Stimulated activated CD8-positive, alpha-beta memory T cell treated with anti-CD3 and anti-CD28 coated beads, Interleukin-7, amount 100 ng/mL, for 4 hours (primary cell): Measurements from ENCODE around the gene OGFRL1.

Experiments
- DNase-seq, 2 donors: peaks; one replicate each; pipeline ENCODE4 v3.0.0-alpha.2; 2020; ENCODE audit warnings: low read depth in 2 of 2

Gene OGFRL1

GRCh38 chr6:71287038-71287437, 1.6 kb upstream of the OGFRL1 start:
- DNase-seq, result no peak

- DNase-seq, result no peak
These were observed 734 bp upstream of the OGFRL1 start for GRCh38 chr6:71287926-71288227.

- peak in 1 of 2 donors; percentile 10 for DNase-seq
These were observed 609 bp downstream of the OGFRL1 start for GRCh38 chr6:71289039-71289801.

GRCh38 chr6:71289802-71290175, 1.2 kb downstream of the OGFRL1 start:
- DNase-seq, result no peak

DNA sequence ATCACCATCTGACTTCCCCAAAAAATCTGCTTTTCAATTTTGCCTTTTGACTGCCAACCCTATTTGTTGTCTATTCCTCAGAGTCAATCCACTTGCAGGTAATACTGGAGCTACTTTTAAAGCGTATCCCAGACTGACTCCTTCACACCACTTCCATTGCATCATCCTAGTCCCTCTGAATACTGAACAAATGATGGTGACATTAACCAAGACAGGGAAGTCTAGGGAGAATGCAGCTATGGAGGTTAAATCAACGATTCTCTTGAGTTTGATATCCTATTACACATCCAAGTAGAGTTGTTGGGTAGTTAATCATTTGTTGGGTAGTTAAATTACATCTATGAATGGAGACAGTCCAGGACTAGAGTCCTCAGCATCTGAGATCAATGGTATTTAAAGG, 2.0 kb downstream of the OGFRL1 start:
- no peak for DNase-seq

- no peak for DNase-seq
These were observed 3.4 kb downstream of the OGFRL1 start for GRCh38 chr6:71292001-71292400.

- DNase-seq, result no peak
These were observed 5.5 kb downstream of the OGFRL1 start for GRCh38 chr6:71294121-71294523.

GRCh38 chr6:71298459-71298858, 9.8 kb downstream of the OGFRL1 start:
- no peak for DNase-seq

- DNase-seq, result no peak
These were observed 11.2 kb downstream of the OGFRL1 start for GRCh38 chr6:71299541-71300470.

DNA sequence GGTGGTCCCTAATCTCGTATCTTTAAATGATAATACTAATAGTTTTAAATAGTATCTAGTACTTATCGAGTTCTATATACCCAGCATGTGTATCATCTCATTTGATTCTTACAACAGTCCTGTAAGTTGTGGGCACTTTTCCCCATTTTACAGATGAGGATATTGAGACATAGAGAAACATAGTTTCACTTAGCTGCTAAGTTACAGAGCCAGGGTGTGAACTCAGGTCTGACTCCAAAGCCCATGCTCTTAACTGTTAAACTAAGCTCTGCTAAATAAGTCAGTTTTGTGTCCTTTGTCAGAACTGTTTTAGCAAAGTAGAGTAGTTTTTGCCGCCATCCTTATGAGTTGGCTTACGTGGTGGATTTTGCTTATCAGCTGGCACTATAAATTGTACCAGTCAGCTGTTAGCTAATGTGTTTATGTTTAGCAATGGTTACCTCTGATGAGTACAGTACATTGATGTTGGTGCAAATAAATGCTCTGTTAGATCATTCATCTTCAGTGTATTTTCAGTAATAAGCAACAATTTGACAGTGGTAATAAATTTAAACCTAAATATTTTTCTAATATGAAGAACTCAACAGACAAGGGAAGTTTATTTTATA, 12.1 kb downstream of the OGFRL1 start:
- no peak for DNase-seq

- DNase-seq, result no peak
These were observed 12.9 kb downstream of the OGFRL1 start for GRCh38 chr6:71301546-71301945.

DNA sequence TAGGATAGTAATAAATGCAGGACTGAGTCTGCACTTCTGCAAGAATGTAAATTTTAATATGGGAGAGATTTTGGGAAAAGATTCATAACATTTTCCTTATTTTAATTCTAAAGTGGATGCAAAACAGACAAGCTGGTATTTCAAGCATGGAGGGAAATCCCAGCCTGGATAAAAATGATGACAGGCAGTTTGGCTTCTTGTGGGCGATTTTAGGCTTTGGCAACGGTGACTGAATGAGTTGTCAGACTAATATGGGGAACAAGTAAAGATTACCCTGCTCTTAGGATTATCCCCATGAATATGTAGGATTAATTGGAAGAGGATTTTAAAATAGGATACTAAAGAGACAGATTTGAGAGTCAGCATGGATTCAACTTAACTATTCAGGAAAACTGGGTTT, 21.0 kb downstream of the OGFRL1 start:
- DNase-seq, result no peak

GRCh38 chr6:71310261-71310660, 21.6 kb downstream of the OGFRL1 start:
- DNase-seq, result no peak

DNA sequence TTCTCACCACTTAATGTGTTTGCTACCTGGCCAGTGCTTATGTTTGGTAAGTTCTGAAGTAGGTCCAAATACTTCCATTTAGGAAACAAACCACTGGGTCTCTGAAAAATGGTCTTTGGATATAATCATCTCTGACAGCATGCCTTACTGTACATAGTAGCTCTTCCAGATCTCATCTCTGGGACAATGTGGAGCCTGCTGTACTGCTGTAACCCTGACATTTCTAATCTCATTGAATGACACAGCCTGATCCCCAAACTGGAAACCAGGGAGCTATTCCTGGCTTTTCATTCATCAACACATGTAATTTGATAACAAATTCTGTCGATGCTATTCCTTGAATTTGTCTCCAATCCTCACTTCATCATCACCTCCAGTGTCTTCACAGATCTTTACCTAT, 23.5 kb downstream of the OGFRL1 start:
- DNase-seq, result no peak

DNA sequence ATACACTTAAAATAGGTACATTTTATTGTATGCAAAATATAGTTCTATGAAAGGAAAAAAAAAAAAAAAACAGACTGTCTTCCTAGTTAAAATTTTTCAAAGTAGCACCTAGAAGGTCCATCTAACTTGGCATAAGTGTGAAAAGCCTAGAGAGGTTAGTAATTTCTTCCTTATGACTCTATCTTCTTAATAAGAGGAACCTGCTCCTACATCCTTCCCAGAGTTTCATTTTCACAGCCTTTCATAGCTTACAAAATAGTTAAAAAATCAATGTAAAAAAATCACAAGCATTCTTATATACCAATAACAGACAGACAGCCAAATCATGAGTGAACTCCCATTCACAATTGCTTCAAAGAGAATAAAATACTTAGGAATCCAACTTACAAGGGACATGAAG, 28.8 kb downstream of the OGFRL1 start:
- no peak for DNase-seq

DNA sequence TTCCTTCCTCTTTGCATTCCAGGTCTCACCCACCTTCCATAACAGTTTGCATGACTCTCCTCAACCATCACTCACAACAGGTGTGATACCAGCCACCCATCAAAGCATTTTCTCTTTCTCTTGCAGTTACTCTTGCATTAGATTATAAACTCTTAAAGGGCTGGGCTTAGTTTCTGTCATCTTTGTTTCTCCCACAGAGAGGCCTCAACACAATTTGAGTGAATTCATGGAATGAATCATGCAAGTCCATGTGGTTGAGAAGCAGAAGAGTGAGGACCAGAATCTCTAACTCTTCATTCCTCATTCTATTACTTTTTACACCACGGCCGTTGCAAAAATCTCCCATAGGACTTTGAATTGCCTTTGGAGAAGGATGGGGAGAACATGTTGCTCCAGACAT, 31.4 kb downstream of the OGFRL1 start:
- DNase-seq, result no peak

DNA sequence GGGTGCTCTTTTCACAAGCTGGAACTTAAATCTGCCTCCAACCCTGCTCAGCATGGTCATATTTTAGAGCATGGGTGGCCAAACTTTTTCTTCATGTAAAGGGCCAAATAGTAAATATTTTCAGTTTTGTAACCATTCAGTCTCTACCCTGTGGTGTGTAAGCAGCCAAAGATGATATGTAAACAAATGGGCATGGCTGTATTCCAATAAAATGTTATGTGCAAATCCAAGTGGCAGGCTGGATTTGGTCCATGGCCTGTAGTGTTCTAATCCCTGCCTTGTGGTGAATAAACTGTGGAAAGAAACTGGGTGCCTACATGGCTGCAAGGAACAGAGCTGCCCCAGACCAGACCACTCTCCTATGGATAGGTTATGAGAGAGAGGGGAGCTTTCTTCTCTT, 32.7 kb downstream of the OGFRL1 start:
- DNase-seq, result no peak

- no peak for DNase-seq
These were observed 35.7 kb downstream of the OGFRL1 start for GRCh38 chr6:71324194-71324785.

GRCh38 chr6:71326611-71327010, 38.0 kb downstream of the OGFRL1 start:
- DNase-seq, result no peak

GRCh38 chr6:71330501-71330900, 41.9 kb downstream of the OGFRL1 start:
- DNase-seq, result no peak

DNA sequence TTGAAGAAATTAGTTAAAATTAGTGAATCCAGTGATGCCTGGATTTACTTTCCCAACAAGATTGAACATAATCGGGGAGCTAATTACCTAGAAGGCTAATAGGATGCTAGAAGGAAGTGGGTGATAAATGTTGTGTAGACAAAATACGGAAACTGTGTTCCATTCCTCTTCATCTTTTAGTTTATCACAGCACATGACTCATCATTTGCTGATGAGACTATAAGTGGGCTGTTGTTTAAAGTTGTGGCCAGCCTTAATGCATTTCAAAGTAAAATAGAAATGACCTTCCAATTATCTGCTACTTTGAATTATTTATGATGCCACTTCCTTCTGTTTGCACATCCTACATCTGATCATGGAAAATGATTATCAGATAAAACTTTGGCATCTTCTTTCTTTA, 43.4 kb downstream of the OGFRL1 start:
- no peak for DNase-seq

GRCh38 chr6:71333050-71333449, 44.4 kb downstream of the OGFRL1 start:
- DNase-seq, result no peak
